HG03432 (cell line): ENCODE measurements around the gene DMTF1.
"Not testable (repeated sequence)": the region's sequence is repeated elsewhere in the genome, so short reads cannot be mapped to it uniquely, and the experiment has no call there.

ENCODE experiments used
- ATAC-seq: cut with Tn5 transposase; IDR thresholded peaks from one replicate; pipeline ENCODE4 v1.9.1; 2021; ENCODE audit warnings: mild to moderate bottlenecking, moderate library complexity; ENCODE audit not compliant: unreplicated experiment

The DMTF1 gene

DNA sequence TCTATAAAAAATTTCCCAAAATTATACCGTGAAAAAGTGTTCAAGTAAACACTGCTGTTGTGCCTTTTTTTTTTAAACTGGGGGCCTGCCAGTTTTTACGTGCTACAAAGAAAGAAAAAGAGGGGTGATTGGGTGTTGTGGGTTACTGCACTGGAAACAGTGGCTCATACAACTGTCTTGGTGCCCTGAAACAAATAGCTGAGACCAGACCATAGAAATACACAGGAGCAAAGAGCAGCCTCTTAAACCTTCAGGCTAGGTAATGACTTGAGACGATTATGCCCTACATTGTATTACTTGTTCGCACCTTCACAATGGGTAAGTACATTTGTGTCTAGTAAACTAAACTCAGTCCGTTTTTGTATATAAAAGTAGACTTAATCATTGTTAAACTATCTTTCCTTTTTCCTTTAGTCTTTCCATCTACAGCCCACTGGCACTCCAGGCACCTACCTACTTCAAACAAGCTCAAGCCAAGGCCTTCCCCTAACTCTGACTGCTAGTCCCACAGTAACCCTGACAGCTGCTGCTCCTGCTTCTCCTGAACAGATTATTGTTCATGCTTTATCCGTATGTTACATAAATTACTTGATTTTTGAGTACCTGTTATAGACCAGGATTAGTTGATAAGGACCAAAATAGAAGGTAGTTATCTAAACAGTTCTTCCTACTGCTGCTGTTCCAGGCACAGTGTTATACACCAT is 40.7 kb downstream of the DMTF1 start:
- no peak for ATAC-seq

GRCh38 chr7:87193912-87194311 is 41.7 kb downstream of the DMTF1 start:
- ATAC-seq, result no peak

- no peak for ATAC-seq
Observed at GRCh38 chr7:87199241-87199640, 47.0 kb downstream of the DMTF1 start.

DNA sequence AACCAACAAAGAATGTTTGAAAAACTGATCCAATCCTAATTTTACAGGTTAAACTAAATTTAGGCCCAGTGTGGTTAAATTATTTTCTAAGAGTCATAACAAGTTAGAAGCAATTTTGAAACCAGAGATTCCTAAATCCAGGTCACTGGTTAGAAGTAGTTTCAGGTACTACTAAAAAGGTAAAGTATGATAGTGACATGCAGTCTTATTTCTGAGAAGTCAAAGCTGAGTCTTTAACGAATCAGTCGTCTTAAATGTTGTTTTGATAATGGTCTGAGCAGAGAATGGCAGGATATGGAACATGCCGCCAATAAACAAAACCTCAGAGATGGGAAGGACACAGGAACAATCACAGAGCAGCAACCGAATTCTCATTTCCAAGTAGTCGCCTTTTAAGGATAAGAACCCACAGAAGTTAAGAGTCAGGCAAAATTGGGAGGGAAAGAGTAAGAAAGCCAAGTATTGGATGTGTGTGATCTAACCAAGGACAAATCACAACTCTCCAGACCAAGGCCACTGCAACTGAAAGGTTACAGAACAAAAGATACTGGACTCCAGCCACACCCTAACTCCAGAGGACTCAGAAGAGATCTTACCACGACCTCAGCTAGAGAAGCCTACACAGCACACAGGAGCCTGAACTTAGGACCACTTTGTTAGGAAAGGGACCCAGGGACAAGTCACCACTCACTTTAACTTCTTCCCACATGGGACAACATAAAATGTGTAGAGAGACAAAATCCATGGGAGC is 47.6 kb downstream of the DMTF1 start:
- no peak for ATAC-seq

GRCh38 chr7:87202208-87202607 is 50.0 kb downstream of the DMTF1 start:
- no peak for ATAC-seq

DNA sequence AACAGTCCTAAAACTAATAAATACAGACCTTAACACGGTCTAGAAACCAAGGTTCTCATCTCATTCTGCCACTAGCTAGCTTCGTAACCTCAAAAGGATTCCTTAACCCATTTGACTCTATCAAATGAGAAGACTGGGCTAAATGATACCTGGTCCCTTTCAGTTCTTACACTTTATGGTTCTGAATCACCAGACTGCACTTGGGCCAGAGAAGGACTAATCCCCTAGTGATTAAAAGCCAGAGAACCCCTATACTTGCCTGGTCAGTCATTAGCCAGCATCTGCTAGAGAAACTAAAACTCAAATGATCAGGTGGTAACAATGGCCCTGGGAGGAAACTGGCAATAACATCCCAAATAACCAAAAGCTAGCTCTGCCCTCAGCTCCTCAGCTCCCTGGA is 50.5 kb downstream of the DMTF1 start:
- ATAC-seq, result peak; percentile 29

- ATAC-seq, result not testable (repeated sequence)
Observed at GRCh38 chr7:87203929-87204328, 51.7 kb downstream of the DMTF1 start.

- ATAC-seq, result no peak
Observed at GRCh38 chr7:87204933-87205332, 52.7 kb downstream of the DMTF1 start.

- ATAC-seq, result not testable (repeated sequence)
Observed at GRCh38 chr7:87205701-87206100, 53.4 kb downstream of the DMTF1 start.

GRCh38 chr7:87206361-87206760 is 54.1 kb downstream of the DMTF1 start:
- ATAC-seq, result no peak

DNA sequence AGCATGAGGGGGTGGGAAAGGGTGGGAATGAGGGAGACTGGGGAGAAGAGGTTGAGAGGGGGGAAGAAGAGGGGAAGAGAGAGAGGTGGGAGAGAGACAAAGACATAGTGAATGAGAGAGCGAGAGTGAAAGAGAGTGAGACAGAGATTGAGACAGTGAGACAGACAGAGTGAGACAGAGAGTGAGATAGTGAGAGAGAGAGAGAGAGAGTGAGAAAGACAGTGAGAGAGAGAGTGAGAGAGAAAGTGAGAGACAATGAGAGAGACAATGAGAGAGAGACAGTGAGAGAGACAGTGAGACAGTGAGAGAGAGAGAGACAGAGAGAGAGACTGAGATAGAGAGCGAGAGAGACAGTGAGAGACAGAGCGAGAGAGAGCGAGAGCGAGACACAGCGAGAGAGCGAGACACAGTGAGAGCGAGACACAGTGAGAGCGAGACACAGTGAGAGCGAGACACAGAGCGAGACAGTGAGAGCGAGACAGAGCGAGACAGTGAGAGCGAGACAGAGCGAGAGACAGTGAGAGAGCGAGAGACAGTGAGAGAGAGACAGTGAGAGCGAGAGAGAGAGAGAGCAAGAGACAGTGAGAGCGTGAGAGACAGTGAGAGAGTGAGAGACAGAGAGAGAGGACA is 57.2 kb downstream of the DMTF1 start:
- no peak for ATAC-seq

DNA sequence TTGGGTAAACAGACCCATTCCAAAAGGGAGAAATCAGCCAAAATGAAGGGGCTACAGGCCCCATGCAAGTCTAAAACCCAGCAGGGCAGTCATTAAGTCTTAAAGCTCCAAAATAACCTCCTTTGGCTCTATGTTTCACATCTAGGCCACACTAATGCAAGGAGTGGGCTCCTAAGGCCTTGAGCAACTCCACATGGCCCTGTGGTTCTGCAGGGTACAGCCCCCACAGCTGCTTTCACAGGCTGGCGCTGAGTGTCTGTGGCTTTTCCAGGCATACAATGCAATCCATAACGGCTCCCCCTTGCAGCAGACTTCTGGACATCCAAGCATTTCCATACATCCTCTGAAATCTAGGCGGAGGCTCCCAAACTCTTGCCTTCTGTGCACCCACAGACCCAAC is 58.3 kb downstream of the DMTF1 start:
- ATAC-seq, result no peak

DNA sequence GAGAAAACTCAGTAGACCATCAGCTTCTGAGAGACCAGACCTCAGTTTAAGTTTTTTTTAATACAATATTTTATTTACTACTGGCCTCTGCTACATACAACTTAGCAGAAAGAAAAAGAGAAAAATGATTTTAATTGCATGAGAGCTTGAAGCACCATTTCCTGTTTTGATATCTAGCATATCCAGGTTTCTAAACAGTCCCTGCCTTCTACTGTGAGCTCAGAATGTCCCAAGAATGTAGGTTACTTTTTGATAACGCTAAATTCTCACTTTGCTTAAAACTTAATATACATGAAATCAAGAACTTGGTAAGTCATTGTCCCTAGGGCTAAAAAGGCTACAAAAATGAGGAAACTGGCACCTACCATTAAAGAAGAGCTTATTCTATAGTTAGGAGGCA is 60.2 kb downstream of the DMTF1 start:
- ATAC-seq, result no peak

GRCh38 chr7:87213252-87213651 is 61.0 kb downstream of the DMTF1 start:
- no peak for ATAC-seq

- no peak for ATAC-seq
Observed at GRCh38 chr7:87213811-87214210, 61.6 kb downstream of the DMTF1 start.

- no peak for ATAC-seq
Observed at GRCh38 chr7:87215046-87215445, 62.8 kb downstream of the DMTF1 start.

- ATAC-seq, result peak; percentile 61
Observed at GRCh38 chr7:87216701-87217508, 64.7 kb downstream of the DMTF1 start.

- ATAC-seq, result no peak
Observed at GRCh38 chr7:87217983-87218653, 65.9 kb downstream of the DMTF1 start.

DNA sequence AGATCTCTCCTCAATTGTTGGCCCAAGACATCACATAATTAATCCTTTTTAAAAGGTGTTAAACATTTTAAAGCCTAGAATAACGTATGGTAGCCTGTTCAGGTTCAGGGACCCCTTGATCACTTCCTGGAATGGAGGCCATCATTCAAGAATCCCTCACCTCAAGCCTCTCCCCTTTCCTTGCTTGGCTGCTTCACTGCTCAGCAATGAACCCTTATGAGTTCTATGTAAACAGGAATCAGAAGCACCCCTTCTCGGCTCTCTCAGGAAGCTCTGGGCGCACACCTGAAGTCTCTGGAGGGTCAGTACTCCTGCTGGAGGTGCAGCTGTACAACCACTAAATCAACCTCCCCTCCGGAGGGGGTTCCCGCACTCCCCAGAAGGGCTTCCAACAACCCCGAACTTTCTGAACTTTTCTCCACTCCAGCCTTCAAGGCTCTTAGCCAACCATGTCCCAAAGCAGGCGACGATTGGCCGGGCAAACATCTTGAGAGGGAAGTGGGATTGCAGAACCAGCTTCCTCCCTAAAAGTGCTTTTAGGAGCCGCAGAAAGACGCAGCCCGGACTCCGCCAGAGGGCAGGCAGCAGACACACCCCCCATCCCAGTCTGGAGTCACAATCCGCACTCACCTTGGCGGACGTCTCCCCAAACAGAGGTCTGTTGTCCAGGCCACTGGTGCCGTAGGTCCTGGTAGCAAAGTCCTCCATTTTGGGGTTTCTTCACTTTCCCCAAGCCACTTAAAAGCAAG is 66.7 kb downstream of the DMTF1 start:
- ATAC-seq, result peak; percentile 0

- peak; percentile 57 for ATAC-seq
Observed at GRCh38 chr7:87219545-87220025, 67.3 kb downstream of the DMTF1 start, which contains the start of gene TMEM243. TMEM243 (minus strand) TSS chr7:87219732; CDS start chr7:87219503, 229 bp downstream.
